Small intestine (tissue), 7 donors: ENCODE results near the gene OXCT1. TPM values are rescaled to one million over a fixed set of nuclear protein-coding genes. Genes with fewer than 3 reads are reported as not detected.
"Not testable (repeated sequence)": the region's sequence is repeated elsewhere in the genome, so short reads cannot be mapped to it uniquely, and the experiment has no call there.

Experiments used
- DNase-seq, 2 donors: peaks; one replicate each; pipeline versions ENCODE4 v3.0.0 to v3.0.0-alpha.2; 2013
- FAIRE-seq: peaks from 2 replicates; lab custom pipeline; 2012; peaks lifted over from hg19 to GRCh38; lab: Jason Lieb, UNC
- H3K27ac ChIP-seq, 3 donors: one replicate each; pipeline ENCODE4 v1.5.1; 2013; ENCODE audit warnings: low read length in 2 of 3, mild to moderate bottlenecking in 2 of 3, control low read depth in 1 of 3, inconsistent platforms in 1 of 3, low read depth in 1 of 3, moderate library complexity in 1 of 3
- H3K27me3 ChIP-seq, 3 donors: one replicate each; pipeline ENCODE4 v1.6.1; 2013; ENCODE audit warnings: low read length in 3 of 3, inconsistent platforms in 1 of 3; ENCODE audit not compliant: control insufficient read depth in 3 of 3, insufficient read depth in 3 of 3
- H3K36me3 ChIP-seq, 3 donors: one replicate each; pipeline ENCODE4 v1.6.1; 2013; ENCODE audit warnings: low read length in 3 of 3, inconsistent platforms in 1 of 3, low read depth in 1 of 3, mild to moderate bottlenecking in 1 of 3, moderate library complexity in 1 of 3; ENCODE audit not compliant: control insufficient read depth in 3 of 3, insufficient read depth in 2 of 3
- H3K4me1 ChIP-seq, 3 donors: one replicate each; pipeline ENCODE4 v1.6.1; 2013; ENCODE audit warnings: low read length in 2 of 3, inconsistent platforms in 1 of 3, low read depth in 1 of 3, mild to moderate bottlenecking in 1 of 3, moderate library complexity in 1 of 3; ENCODE audit not compliant: control insufficient read depth in 3 of 3, insufficient read depth in 2 of 3
- H3K4me3 ChIP-seq, 3 donors: one replicate each; pipeline ENCODE4 v1.5.1; 2013; ENCODE audit warnings: low read length in 3 of 3, control low read depth in 1 of 3, inconsistent platforms in 1 of 3, low read depth in 1 of 3, mild to moderate bottlenecking in 1 of 3, moderate library complexity in 1 of 3
- H3K9me3 ChIP-seq, 2 donors: one replicate each; pipeline ENCODE4 v1.6.1; 2013; ENCODE audit warnings: low read depth in 1 of 2, low read length in 1 of 2; ENCODE audit not compliant: control insufficient read depth in 2 of 2, insufficient read depth in 1 of 2
- WGBS, 3 donors: extraction: QIAGEN DNeasy Blood & Tissue Kit; methylation state at CpG; one replicate each; pipeline ENCODE4 v1.1.7; 2013; 5-methylcytosine and 5-hydroxymethylcytosine counted together
- polyA plus RNA-seq, 4 donors: library from polyadenylated mRNA; stranded (reverse) in 3 of 4; unstranded in 1 of 4; fragments of 200-250 nt in 3 of 4; fragments of 120-200 nt in 1 of 4; gene quantifications; one replicate each; pipeline versions ENCODE4 v1.2.1 to v1.2.3, GENCODE V29; 2013
- donor health status: healthy with polysubstance abuse.
- donor health status: control.
- donor health status: control.
- donor health status: Bipolar disorder and iron deficiency.
- donor health status: healthy.

Gene OXCT1
- polyA plus RNA-seq, 4 donors, result 2.9 to 29.8 (median 11.2) TPM

- H3K9me3 ChIP-seq, result no peaks in the 10 kb centered on the region
- DNase-seq (no peak), FAIRE-seq (no peak)
- WGBS, 3 donors, result 67 to 88% (median 83%) methylated on average over 3 of the region's 3 CpGs
- H3K27me3 ChIP-seq, result no peaks in the 10 kb centered on the region
- H3K27ac ChIP-seq, result no peak overlapping the region
- no peaks in the 10 kb centered on the region for H3K4me1 ChIP-seq
- no peak overlapping the region for H3K4me3 ChIP-seq
- no peaks in the 10 kb centered on the region for H3K36me3 ChIP-seq
Observed at GRCh38 chr5:41815663-41816229, 54.5 kb downstream of the OXCT1 start.

GRCh38 chr5:41815261-41815660, 55.0 kb downstream of the OXCT1 start:
- Histone ChIP-seq H3K27me3 (no peaks in the 10 kb centered on the region), H3K9me3 (no peaks in the 10 kb centered on the region), H3K36me3 (no peaks in the 10 kb centered on the region), H3K4me3 (no peak overlapping the region), H3K27ac (no peak overlapping the region), H3K4me1 (no peaks in the 10 kb centered on the region)
- FAIRE-seq (no peak), DNase-seq (no peak)

- not testable (repeated sequence) for DNase-seq, H3K9me3 ChIP-seq, FAIRE-seq, H3K4me3 ChIP-seq, H3K27me3 ChIP-seq, H3K4me1 ChIP-seq, H3K27ac ChIP-seq, H3K36me3 ChIP-seq
- WGBS, 3 donors, result 77 to 94% (median 91%) methylated on average over 2 of the region's 4 CpGs
Observed at GRCh38 chr5:41814306-41814705, 55.9 kb downstream of the OXCT1 start.

- Histone ChIP-seq H3K27me3 (no peaks in the 10 kb centered on the region), H3K36me3 (no peaks in the 10 kb centered on the region), H3K9me3 (no peaks in the 10 kb centered on the region), H3K4me3 (no peak overlapping the region), H3K4me1 (no peaks in the 10 kb centered on the region), H3K27ac (no peak overlapping the region)
- no peak for DNase-seq
- 86 to 93% (median 92%) methylated on average over 4 of the region's 4 CpGs for WGBS, 3 donors
- no peak for FAIRE-seq
Observed at GRCh38 chr5:41812156-41812555, 58.1 kb downstream of the OXCT1 start.

- 44 to 71% (median 50%) methylated on average over 1 of the region's 1 CpG for WGBS, 3 donors
- DNase-seq, result no peak
- Histone ChIP-seq H3K36me3 (no peaks in the 10 kb centered on the region), H3K27me3 (no peaks in the 10 kb centered on the region), H3K4me1 (no peaks in the 10 kb centered on the region), H3K27ac (no peak overlapping the region), H3K4me3 (no peak overlapping the region), H3K9me3 (no peaks in the 10 kb centered on the region)
- no peak for FAIRE-seq
Observed at GRCh38 chr5:41809128-41809527, 61.1 kb downstream of the OXCT1 start.

- Histone ChIP-seq H3K4me1 (no peaks in the 10 kb centered on the region), H3K36me3 (no peaks in the 10 kb centered on the region), H3K9me3 (no peaks in the 10 kb centered on the region), H3K27me3 (no peaks in the 10 kb centered on the region), H3K4me3 (no peak overlapping the region), H3K27ac (no peak overlapping the region)
- no peak for FAIRE-seq
- no peak for DNase-seq
- 77 to 86% (median 80%) methylated on average over 3 of the region's 3 CpGs for WGBS, 3 donors
Observed at GRCh38 chr5:41808294-41808693, 61.9 kb downstream of the OXCT1 start.

- H3K4me1 ChIP-seq, result no peaks in the 10 kb centered on the region
- H3K27ac ChIP-seq, result no peak overlapping the region
- H3K36me3 ChIP-seq, result peaks cover 0 to 3% (median 2%) of the 10 kb centered on the region in 3 donors
- 86 to 93% (median 89%) methylated on average over 2 of the region's 2 CpGs for WGBS, 3 donors
- DNase-seq (no peak), FAIRE-seq (no peak)
- no peak overlapping the region for H3K4me3 ChIP-seq
- H3K9me3 ChIP-seq, result no peaks in the 10 kb centered on the region
- H3K27me3 ChIP-seq, result no peaks in the 10 kb centered on the region
Observed at GRCh38 chr5:41797662-41798061, 72.6 kb downstream of the OXCT1 start.

- no peaks in the 10 kb centered on the region for H3K9me3 ChIP-seq
- DNase-seq, result no peak
- peaks cover 0 to 3% (median 2%) of the 10 kb centered on the region in 3 donors for H3K36me3 ChIP-seq
- no peaks in the 10 kb centered on the region for H3K27me3 ChIP-seq
- H3K4me1 ChIP-seq, result no peaks in the 10 kb centered on the region
- no peak overlapping the region for H3K4me3 ChIP-seq
- FAIRE-seq, result no peak
- no peak overlapping the region for H3K27ac ChIP-seq
Observed at GRCh38 chr5:41796061-41796460, 74.2 kb downstream of the OXCT1 start.

GRCh38 chr5:41795125-41795524, 75.1 kb downstream of the OXCT1 start:
- no peak overlapping the region for H3K4me3 ChIP-seq

More at GRCh38 chr5:41795125-41795524, 75.1 kb downstream of the OXCT1 start:
- Histone ChIP-seq H3K9me3 (no peaks in the 10 kb centered on the region), H3K27me3 (no peaks in the 10 kb centered on the region), H3K36me3 (no peaks in the 10 kb centered on the region), H3K27ac (no peak overlapping the region), H3K4me1 (no peaks in the 10 kb centered on the region)
- FAIRE-seq (no peak), DNase-seq (no peak)
- WGBS, 3 donors, result 87 to 96% (median 92%) methylated on average over 6 of the region's 6 CpGs
